ENCODE data around the gene PAK3. TPM values are rescaled to one million over a fixed set of nuclear protein-coding genes. Genes with fewer than 3 reads are reported as not detected.

Gene PAK3
- total and polyA plus RNA-seq, 2 experiments from 2014 or later, result not detected

DNA sequence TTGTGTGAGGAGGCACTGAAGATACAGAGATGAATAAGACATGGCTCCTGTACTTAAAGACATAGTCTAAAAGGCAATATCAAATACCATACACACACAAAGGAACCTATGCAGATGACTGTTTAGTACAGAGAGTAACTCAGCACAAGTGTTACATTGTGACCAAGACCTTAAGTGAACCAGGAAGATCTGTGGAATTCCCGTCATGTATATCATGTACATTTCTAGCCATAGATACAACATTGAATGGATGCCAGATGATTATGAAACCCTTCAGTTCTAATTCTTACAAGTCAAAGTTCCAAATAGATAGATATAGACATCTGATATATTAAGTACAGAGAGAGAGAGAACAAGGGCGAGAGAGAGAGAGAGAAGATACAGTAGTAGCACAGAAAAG, 73.2 kb downstream of the PAK3 start:
- Histone ChIP-seq H3K36me3 (ENCODE audit: low read depth) (no peaks in the 10 kb centered on the region), H4K20me1 (ENCODE audit: insufficient read depth) (no peaks in the 10 kb centered on the region), H3K4me3 (no peak overlapping the region), H3K4me2 (ENCODE audit: unreplicated experiment) (no peak overlapping the region), H3K4me1 (ENCODE audit: insufficient read depth) (no peaks in the 10 kb centered on the region), H3K9me2 (ENCODE audit: insufficient read depth) (no peaks in the 10 kb centered on the region), H3K79me2 (ENCODE audit: insufficient read depth) (no peaks in the 10 kb centered on the region), H3K27ac (no peak overlapping the region), H3F3A (ENCODE audit: insufficient read depth) (no peaks in the 10 kb centered on the region), H3K27me3 (replicated peaks; ENCODE audit: insufficient read depth) (no peaks in the 10 kb centered on the region), H2AFZ (no peak overlapping the region), H3K9ac (no peak overlapping the region), H3K9me3 (ENCODE audit: low read depth) (no peaks in the 10 kb centered on the region)
- 64 to 70% methylated on average over 2 of the region's 2 CpGs for WGBS, 2 experiments (ENCODE audit: low coverage in 1 of 2, low lambda C conversion rate in 2 of 2, missing lambda C conversion rate in 2 of 2)
- TF ChIP-seq EZH2phosphoT487 (IDR thresholded peaks at IDR 0.05; ENCODE audit: insufficient read depth, low read depth) (no peak), EZH2 (IDR thresholded peaks at IDR 0.05; ENCODE audit: insufficient read depth, poor library complexity, severe bottlenecking) (no peak)
- in situ Hi-C loops (cut with MboI), result no loop called here
- no peak for DNase-seq

DNA sequence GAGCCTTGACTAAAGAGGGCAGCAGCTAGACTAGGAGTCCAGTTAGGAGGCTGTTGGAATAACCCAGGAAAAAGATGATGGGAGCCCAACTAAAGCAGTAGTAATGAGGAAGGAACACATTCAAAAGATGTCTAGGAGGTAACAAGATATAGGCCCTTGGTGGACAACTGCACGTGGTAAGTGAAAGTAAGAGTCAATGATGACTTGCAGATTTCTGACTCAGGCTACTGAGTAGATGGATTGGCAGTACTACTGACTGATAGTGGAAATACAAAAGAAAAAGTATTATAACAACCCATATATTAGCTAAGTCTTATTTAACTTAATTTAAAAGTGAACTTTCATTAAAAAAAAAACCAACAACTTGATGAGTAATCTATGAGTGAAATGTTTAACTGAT, 74.0 kb downstream of the PAK3 start:
- in situ Hi-C loops (cut with MboI), result no loop called here

DNA sequence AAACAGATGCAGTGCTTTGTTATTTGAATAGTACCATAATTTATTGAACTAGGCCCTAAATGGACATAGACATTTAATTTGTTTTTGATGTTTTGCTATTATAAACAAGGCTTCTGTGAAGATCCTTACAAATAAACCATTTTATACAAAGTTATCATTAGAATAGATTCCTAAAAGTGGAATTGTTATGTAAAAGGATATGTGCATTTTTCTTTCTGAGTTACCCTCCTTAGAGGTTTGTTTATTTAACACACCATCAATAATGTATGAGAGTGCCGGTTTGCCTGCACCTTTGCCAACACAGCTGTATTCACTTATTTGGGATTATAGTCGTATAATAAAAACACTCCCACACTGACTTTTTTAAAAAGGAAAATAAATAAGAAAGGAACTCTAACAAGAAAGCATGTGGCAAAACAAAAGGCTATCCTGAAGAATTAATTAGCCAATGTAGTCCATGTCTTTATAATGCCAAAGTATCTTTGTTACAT, 84.8 kb downstream of the PAK3 start:
- WGBS, 2 experiments (ENCODE audit: low coverage in 1 of 2, low lambda C conversion rate in 2 of 2, missing lambda C conversion rate in 2 of 2), result 0 to 2% methylated on average over 2 of the region's 2 CpGs
- H3K36me3 ChIP-seq (ENCODE audit: low read depth), result no peaks in the 10 kb centered on the region
- H3K4me2 ChIP-seq (ENCODE audit: unreplicated experiment), result no peak overlapping the region
- H2AFZ ChIP-seq, result no peak overlapping the region
- no peaks in the 10 kb centered on the region for H3K27me3 ChIP-seq (replicated peaks; ENCODE audit: insufficient read depth)
- no peaks in the 10 kb centered on the region for H3K79me2 ChIP-seq (ENCODE audit: insufficient read depth)
- no peak overlapping the region for H3K9ac ChIP-seq
- no peak for DNase-seq
- TF ChIP-seq EZH2 (IDR thresholded peaks at IDR 0.05; ENCODE audit: insufficient read depth, poor library complexity, severe bottlenecking), result no peak
- no peak for TF ChIP-seq EZH2phosphoT487 (IDR thresholded peaks at IDR 0.05; ENCODE audit: insufficient read depth, low read depth)
- H4K20me1 ChIP-seq (ENCODE audit: insufficient read depth), result no peaks in the 10 kb centered on the region
- H3K9me3 ChIP-seq (ENCODE audit: low read depth), result no peaks in the 10 kb centered on the region
- H3K27ac ChIP-seq, result no peak overlapping the region
- H3K4me3 ChIP-seq, result no peak overlapping the region
- in situ Hi-C loops (cut with MboI), result no loop called here
- no peaks in the 10 kb centered on the region for H3K9me2 ChIP-seq (ENCODE audit: insufficient read depth)
- H3K4me1 ChIP-seq (ENCODE audit: insufficient read depth), result no peaks in the 10 kb centered on the region
- H3F3A ChIP-seq (ENCODE audit: insufficient read depth), result no peaks in the 10 kb centered on the region

More for the DNA sequence above, 74.0 kb downstream of the PAK3 start:
- no peak overlapping the region for H3K9ac ChIP-seq
- no peak overlapping the region for H3K4me2 ChIP-seq (ENCODE audit: unreplicated experiment)
- no peaks in the 10 kb centered on the region for H3K9me3 ChIP-seq (ENCODE audit: low read depth)
- H3K36me3 ChIP-seq (ENCODE audit: low read depth), result no peaks in the 10 kb centered on the region
- no peaks in the 10 kb centered on the region for H3K4me1 ChIP-seq (ENCODE audit: insufficient read depth)
- H3K79me2 ChIP-seq (ENCODE audit: insufficient read depth), result no peaks in the 10 kb centered on the region
- H2AFZ ChIP-seq, result no peak overlapping the region
- H3K9me2 ChIP-seq (ENCODE audit: insufficient read depth), result no peaks in the 10 kb centered on the region
- H3F3A ChIP-seq (ENCODE audit: insufficient read depth), result no peaks in the 10 kb centered on the region
- H3K27ac ChIP-seq, result no peak overlapping the region
- H3K4me3 ChIP-seq, result no peak overlapping the region
- H3K27me3 ChIP-seq (replicated peaks; ENCODE audit: insufficient read depth), result no peaks in the 10 kb centered on the region
- no peak for DNase-seq
- no peak for TF ChIP-seq EZH2phosphoT487 (IDR thresholded peaks at IDR 0.05; ENCODE audit: insufficient read depth, low read depth)
- TF ChIP-seq EZH2 (IDR thresholded peaks at IDR 0.05; ENCODE audit: insufficient read depth, poor library complexity, severe bottlenecking), result no peak
- WGBS, 2 experiments (ENCODE audit: low coverage in 1 of 2, low lambda C conversion rate in 2 of 2, missing lambda C conversion rate in 2 of 2), result 0% methylated on average over 1 of the region's 1 CpG
- H4K20me1 ChIP-seq (ENCODE audit: insufficient read depth), result no peaks in the 10 kb centered on the region

GRCh38 chrX:111181951-111182350, 86.0 kb downstream of the PAK3 start:
- Histone ChIP-seq H3K4me3 (no peak overlapping the region), H2AFZ (no peak overlapping the region), H3F3A (ENCODE audit: insufficient read depth) (no peaks in the 10 kb centered on the region), H3K4me2 (ENCODE audit: unreplicated experiment) (no peak overlapping the region), H3K27ac (no peak overlapping the region), H4K20me1 (ENCODE audit: insufficient read depth) (no peaks in the 10 kb centered on the region), H3K36me3 (ENCODE audit: low read depth) (no peaks in the 10 kb centered on the region), H3K79me2 (ENCODE audit: insufficient read depth) (no peaks in the 10 kb centered on the region), H3K9ac (no peak overlapping the region), H3K9me2 (ENCODE audit: insufficient read depth) (no peaks in the 10 kb centered on the region), H3K27me3 (replicated peaks; ENCODE audit: insufficient read depth) (no peaks in the 10 kb centered on the region), H3K9me3 (ENCODE audit: low read depth) (no peaks in the 10 kb centered on the region), H3K4me1 (ENCODE audit: insufficient read depth) (no peaks in the 10 kb centered on the region)
- WGBS, 2 experiments (ENCODE audit: low coverage in 1 of 2, low lambda C conversion rate in 2 of 2, missing lambda C conversion rate in 2 of 2), result 3 to 11% methylated on average over 3 of the region's 3 CpGs
- in situ Hi-C loops (cut with MboI), result no loop called here
- DNase-seq, result no peak
- TF ChIP-seq EZH2 (IDR thresholded peaks at IDR 0.05; ENCODE audit: insufficient read depth, poor library complexity, severe bottlenecking), result no peak
- no peak for TF ChIP-seq EZH2phosphoT487 (IDR thresholded peaks at IDR 0.05; ENCODE audit: insufficient read depth, low read depth)

DNA sequence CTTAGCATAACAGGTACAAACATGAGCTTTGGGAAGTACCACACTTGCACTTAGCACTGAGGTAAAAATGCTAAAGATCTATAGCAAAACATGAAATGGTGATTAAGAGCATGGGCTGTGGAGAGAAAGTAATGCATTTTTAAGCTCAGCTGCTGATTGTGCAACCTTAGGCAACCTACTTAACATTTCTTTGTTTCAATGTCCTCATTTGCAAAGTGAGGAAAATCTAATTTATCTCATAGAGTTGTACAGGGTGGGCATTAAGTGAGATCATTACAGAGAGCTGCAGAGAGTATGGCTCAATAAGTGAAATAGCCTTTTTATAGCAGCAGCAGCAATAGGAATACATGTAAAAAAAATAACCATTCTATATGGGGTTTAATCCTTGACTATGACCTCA, 87.0 kb downstream of the PAK3 start:
- Histone ChIP-seq H3K9ac (no peak overlapping the region), H3K36me3 (ENCODE audit: low read depth) (no peaks in the 10 kb centered on the region), H3K27ac (no peak overlapping the region), H3F3A (ENCODE audit: insufficient read depth) (no peaks in the 10 kb centered on the region), H3K27me3 (replicated peaks; ENCODE audit: insufficient read depth) (no peaks in the 10 kb centered on the region), H3K4me3 (no peak overlapping the region), H3K79me2 (ENCODE audit: insufficient read depth) (no peaks in the 10 kb centered on the region), H3K4me1 (ENCODE audit: insufficient read depth) (no peaks in the 10 kb centered on the region), H4K20me1 (ENCODE audit: insufficient read depth) (no peaks in the 10 kb centered on the region), H3K9me2 (ENCODE audit: insufficient read depth) (no peaks in the 10 kb centered on the region), H3K4me2 (ENCODE audit: unreplicated experiment) (no peak overlapping the region), H3K9me3 (ENCODE audit: low read depth) (no peaks in the 10 kb centered on the region), H2AFZ (no peak overlapping the region)
- DNase-seq, result no peak
- TF ChIP-seq EZH2phosphoT487 (IDR thresholded peaks at IDR 0.05; ENCODE audit: insufficient read depth, low read depth), result no peak
- TF ChIP-seq EZH2 (IDR thresholded peaks at IDR 0.05; ENCODE audit: insufficient read depth, poor library complexity, severe bottlenecking), result no peak
- in situ Hi-C loops (cut with MboI), result no loop called here
